ENCODE results near the gene RAD51D.

Gene RAD51D

DNA sequence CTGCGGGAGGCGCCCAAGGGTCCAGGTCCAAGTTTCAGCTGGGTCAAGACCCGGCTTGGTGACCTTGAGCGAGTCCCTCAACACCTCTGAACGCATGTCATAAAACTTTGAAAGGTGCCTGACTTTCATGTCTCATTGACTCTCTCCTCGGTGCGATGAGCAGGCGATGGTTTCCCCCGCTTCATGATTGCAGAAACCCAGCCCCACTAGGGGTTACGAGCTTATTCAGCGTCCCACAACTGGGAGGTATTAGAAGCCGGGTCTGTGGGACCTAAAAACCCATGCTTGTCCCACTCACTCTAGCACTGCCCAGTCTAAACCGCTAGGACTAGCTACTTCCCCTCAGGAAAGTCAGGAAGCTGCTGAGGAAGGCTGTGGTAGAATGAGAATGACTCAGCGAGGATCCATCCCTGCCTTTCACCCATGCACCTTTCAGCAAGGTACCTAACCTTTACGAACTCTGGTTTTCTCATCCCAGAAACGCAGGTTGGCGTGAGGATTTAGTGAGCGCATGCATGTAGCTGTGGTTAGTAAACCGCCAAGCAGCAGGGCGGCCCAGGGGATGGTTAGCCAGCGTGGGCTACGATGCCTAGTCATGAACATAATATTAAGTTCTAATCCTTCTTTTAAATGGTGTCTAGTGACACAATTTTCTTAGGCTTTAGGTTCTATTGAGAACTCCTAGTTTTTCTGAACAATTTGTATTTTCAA is 29.9 kb downstream of the RAD51D start:
- DNase-seq = no peak

DNA sequence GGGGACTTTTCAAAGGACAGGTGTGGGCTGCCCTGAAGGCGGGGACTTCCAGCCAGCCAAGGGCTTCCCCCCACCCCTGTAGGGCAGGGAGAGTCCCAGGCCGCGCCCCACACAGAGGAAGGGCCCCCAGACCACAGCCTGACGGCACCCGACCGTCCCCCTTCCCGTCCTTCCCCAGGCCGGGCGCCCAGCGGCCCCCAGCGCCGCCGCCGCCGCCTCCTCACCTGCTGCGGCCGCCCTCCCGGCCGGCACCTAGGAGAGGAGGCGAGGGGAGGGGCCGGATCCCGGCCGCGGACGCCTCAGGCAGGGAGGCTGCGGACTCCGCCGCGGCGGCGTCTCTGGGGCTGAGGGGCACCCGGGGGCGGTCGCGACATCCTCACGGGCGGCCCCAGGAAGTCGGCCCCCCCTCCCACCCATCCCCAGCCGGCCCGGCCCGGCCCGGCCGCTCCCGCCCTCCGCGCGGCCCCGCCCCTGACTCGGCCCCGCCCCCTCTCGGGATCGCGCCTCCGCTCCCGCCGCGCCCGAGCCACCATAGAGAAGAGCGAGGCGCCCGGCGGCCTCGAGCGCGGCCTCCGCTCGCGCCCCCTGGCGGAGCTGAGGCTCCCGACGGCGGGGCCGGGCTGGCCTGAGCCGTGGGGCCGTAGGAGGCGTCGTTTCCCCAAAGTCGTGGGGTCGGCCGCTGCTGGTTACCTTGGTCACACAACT is 30.6 kb downstream of the RAD51D start:
- DNase-seq = peak; percentile 89

GRCh38 chr17:35088356-35088880 is 31.2 kb downstream of the RAD51D start:
- peak; percentile 26 for DNase-seq

GRCh38 chr17:35087731-35088355 is 31.8 kb downstream of the RAD51D start:
- DNase-seq = peak; percentile 18

GRCh38 chr17:35086931-35087573 is 32.6 kb downstream of the RAD51D start:
- DNase-seq = no peak

GRCh38 chr17:35086164-35086563 is 33.5 kb downstream of the RAD51D start:
- no peak for DNase-seq

GRCh38 chr17:35084987-35085386 is 34.7 kb downstream of the RAD51D start:
- DNase-seq = no peak

DNA sequence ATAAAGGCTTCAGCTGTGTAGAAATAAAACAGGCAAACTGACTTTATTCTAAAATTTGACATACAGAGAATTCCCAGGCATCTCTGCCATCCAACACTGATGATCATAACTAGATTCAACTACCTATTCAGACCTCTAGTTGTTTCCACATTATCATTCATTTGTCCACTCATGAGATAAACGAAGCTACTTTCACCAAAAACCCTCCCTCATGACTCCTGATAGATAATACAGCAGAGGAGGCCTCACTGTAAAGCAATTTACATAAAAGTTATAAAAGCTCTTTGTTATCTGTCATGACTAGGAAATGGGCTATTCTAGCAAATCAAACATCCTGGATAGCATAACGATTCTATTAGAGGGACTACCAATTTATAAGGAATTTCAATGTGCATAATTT is 36.6 kb downstream of the RAD51D start:
- DNase-seq = no peak

DNA sequence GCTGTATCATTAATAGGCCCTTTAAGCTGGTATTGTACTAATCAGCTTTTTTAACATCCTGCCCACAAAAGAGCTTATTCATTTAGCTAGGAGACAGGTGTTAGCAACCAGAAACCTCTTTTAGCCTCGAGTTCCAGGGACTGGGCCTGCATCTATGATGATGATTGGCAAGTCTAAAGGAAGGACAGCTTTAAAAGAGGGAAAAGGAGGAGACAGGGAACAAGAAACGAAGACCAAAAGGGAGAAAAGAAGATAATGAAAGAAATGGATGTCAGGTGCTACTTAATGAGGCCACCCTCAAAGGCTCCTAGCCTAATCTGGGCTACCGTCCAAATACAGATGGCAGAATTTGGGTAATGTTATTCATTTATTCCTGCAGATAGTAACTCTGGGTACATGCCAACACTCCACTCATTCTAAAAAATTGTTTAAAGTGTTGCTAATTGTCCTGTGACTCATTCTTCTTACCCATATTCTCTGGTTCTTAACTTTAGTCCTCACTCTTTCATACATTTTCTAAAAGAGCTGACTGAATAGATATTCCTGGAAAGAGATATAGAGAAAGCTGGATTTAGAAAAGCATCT is 37.5 kb downstream of the RAD51D start:
- DNase-seq = no peak

DNA sequence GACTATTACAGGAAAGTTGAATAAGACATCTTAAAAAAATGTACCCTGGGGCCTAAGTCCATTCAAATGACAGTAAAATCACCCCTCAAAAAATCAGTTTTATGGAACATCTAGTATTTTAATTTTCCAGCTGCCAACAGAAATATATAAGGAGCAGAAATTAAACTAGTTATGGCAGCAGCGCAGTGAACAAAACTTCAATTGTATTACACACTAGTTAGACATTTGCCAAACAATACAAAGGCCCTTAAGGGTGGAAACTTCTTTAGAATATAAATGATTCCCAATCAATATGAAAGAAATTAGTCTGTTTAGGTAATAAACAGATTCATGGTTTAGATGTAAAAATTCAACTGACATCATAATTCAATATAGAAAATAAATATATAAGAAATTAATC is 38.0 kb downstream of the RAD51D start:
- no peak for DNase-seq

DNA sequence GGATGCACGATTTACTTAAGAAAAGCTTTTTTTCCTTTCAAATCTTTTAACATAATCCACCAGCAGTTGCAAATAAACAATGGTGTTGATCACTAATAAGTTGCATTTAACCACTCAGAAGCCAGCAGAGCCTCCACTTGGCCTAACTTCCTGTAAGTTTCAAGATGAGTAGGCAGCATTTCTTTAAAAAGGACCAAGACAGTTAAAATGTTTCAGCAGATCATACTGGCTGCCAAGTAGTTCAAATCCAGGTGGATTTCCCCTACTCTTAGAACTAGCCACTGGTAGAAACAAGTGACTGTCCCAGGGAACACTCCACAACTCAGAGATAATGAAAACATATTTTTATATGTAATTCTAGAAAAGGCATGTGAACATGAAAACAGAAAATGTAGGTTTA is 39.1 kb downstream of the RAD51D start:
- DNase-seq = no peak

DNA sequence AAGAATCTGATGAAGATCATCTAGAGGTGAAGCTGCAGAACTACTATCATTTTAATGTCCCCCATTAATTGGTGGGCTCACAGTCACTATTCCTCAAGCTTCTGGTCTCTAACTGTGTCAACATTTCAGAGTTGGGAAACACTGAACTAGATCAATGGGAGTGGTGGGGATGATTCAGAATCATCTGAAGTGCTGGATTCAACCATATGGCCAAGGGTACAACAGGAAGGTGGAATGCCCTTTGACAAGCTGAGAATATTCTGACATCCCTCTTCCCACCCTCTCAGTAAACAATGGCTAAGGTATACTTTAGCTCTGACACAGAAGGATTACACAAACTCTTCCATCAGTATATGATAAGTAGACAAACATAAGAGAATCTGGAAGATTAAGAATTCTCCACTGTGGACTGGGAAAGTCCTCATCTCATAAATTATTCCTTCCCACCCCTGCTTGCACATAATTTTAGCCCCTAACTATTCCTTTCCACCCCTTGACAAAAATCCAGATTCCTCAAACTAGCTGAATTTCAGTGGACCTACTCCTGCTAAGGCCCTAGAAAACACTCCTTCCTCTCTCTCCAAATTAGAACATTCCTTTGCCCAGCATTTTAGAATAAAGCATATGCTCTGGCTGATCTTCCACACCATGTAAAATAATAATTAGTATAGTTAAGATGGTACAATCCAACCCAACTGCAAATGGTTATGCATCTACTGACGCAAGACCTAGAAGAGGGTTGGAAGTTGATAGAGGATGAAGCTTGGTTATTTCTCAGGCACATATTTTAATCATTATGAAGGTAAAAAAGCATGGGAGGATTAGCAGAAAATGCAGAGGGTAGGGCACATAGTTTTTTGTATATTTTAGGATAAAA is 39.9 kb downstream of the RAD51D start:
- no peak for DNase-seq

DNA sequence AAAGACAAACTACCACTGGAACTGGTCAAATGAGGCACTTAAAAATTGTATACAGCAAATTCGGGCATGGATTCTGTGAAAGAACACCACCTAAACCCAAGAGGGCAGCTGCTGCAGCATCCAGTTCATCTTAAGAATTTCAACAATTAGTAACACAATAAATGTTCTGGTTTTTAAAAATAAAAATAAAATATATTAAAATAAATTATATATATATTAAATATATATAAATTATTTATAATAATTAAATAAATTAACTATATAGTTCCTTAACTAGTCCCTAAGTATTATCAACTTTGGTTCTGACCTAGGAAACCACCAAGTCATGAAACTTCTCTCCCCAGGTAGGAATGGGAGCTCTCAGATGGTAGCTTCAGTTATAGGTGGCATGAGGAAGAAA is 42.8 kb downstream of the RAD51D start:
- DNase-seq = no peak

GRCh38 chr17:35074711-35075707 is 44.7 kb downstream of the RAD51D start:
- DNase-seq = no peak

- no peak for DNase-seq
Observed at GRCh38 chr17:35073991-35074627, 45.6 kb downstream of the RAD51D start.

DNA sequence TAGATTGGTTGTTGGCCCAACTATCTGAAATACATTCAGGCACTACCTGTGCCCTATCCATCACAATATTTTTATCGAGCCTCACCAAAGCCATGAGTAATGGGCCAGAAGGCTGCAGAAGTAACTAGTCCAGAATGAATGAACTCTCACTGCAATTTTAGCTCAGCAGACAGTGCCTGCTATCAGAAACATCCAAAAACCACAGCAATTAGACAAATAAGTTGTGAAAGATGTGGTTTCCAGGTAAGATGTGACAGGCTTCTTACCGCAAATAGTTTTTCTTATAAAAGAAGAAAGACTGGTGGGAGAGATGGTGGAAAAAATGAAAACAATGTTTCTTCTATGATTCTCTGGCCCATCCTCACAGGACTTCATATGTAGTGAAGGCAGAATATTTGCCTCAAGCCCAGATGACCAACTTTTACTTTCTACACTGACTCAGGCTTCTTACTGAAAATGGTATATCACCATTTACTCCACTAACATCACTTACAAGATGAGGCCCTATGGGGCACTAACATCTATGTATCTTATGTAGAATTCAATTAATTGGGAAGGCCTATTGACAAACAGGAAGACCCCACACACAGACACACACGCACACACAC is 46.4 kb downstream of the RAD51D start:
- DNase-seq = no peak

DNA sequence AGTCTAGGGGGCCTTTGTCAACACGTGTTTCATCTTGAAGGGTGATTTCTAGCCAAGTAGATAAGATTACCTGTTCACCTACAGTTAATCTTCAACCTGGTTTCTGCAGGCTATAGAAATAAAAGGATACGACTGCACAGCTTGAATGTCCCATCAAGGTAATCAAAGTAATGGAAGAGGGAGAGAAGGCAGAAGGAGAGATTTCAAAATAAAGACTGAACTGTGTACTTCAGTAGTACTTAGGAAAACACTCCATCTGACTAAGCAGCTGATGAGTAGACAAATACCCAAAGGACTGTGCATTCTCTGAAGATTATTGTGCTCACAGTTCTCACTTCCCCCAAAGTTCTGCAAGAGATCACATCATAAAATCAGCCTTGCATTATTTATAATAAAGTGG is 50.3 kb downstream of the RAD51D start:
- no peak for DNase-seq

DNA sequence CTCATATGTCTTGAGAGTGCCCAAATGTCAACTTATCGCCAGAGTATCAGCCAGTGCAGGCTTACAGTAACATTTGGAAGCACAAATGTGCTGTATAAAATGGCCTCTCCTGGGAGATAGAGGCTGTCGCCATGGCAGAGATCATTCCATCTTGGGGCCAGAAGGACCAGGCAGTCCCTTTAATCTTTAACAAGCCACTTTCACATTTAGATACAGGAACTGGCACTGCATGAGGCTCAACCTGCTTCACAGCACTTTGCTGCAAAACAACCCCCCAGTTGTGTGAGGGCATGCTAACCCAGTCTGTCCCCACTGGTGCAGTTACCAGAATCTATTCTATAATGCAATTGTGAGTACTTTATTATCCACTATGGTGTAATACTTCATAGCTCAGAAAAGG is 51.4 kb downstream of the RAD51D start:
- no peak for DNase-seq

DNA sequence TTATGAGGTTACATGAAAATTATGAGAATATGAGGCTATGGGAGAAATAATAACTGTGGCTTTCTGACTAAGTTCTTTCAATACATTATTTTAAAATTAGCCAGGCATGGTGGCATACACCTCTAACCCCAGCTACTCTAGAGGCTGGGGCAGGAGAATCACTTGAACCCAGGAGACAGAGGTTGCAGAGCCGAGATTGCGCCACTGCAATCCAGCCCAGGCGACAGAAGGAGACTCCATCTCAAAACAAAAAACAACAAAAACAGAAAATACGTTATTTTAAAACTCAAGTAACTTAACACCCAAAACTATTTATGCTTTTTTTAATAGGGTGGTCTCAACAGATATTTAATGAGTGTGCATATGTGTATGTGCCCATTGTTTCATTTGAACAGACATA is 53.8 kb downstream of the RAD51D start:
- DNase-seq = no peak

All from CD4-positive, alpha-beta T cell treated with Interferon gamma for 1 hour (primary cell).